Type B pancreatic cell (in vitro differentiated cells): Measurements from ENCODE around the gene SLC16A12. TPM values are rescaled to one million over a fixed set of nuclear protein-coding genes. Genes with fewer than 3 reads are reported as not detected.

ENCODE experiments used
- DNase-seq: peaks from one replicate; pipeline ENCODE4 v3.0.0; 2021; ENCODE audit warnings: mixed read lengths; ENCODE audit not compliant: unreplicated experiment; ENCODE audit errors: extremely low spot score
- H3K27ac Mint-ChIP-seq: 2 replicates; pipeline ENCODE4 v1.8.0; 2021; ENCODE audit warnings: mild to moderate bottlenecking, mixed read lengths
- H3K27me3 Mint-ChIP-seq: 2 replicates; pipeline ENCODE4 v1.8.0; 2021; ENCODE audit warnings: mixed read lengths
- H3K36me3 Mint-ChIP-seq: 2 replicates; pipeline ENCODE4 v1.8.0; 2021; ENCODE audit warnings: mixed read lengths
- H3K4me1 Mint-ChIP-seq: one replicate; pipeline ENCODE4 v1.8.0; 2021; ENCODE audit warnings: mixed read lengths; ENCODE audit not compliant: unreplicated experiment
- H3K4me3 Mint-ChIP-seq: 2 replicates; pipeline ENCODE4 v1.8.0; 2021; ENCODE audit warnings: mild to moderate bottlenecking, mixed read lengths
- H3K9me3 Mint-ChIP-seq: 2 replicates; pipeline ENCODE4 v1.8.0; 2021; ENCODE audit warnings: mixed read lengths
- CTCF ChIP-seq: fragments of 200-600 bp; sonication (generic); conservative IDR thresholded peaks from 2 replicates; pipeline ENCODE4 v1.5.0; 2021; ENCODE audit warnings: antibody characterized with exemption, mild to moderate bottlenecking
- total RNA-seq: library from RNA; stranded (reverse); gene quantifications from 2 replicates; pipeline ENCODE4 v1.2.1, GENCODE V29; 2021; ENCODE audit warnings: low replicate concordance

SLC16A12 gene
- total RNA-seq, 1 donor from 2014 or later = 3.7 TPM

- no peaks in the 10 kb centered on the region for H3K4me1 Mint-ChIP-seq
- DNase-seq = no peak
- no peaks in the 10 kb centered on the region for H3K36me3 Mint-ChIP-seq
- no peak for TF ChIP-seq CTCF
- no peak overlapping the region for H3K27ac Mint-ChIP-seq
- H3K4me3 Mint-ChIP-seq = no peak overlapping the region
- peaks cover 9% of the 10 kb centered on the region for H3K9me3 Mint-ChIP-seq
- no peaks in the 10 kb centered on the region for H3K27me3 Mint-ChIP-seq
Measured at GRCh38 chr10:89575031-89575430, 39.6 kb upstream of the SLC16A12 start.

GRCh38 chr10:89574368-89574767, 39.0 kb upstream of the SLC16A12 start:
- Mint-ChIP-seq H3K27ac (no peak overlapping the region), H3K9me3 (peaks cover 9% of the 10 kb centered on the region), H3K4me3 (no peak overlapping the region), H3K27me3 (no peaks in the 10 kb centered on the region), H3K4me1 (no peaks in the 10 kb centered on the region), H3K36me3 (no peaks in the 10 kb centered on the region)
- TF ChIP-seq CTCF = no peak
- DNase-seq = no peak

- peaks cover 9% of the 10 kb centered on the region for H3K4me1 Mint-ChIP-seq
- peaks cover 2% of the 10 kb centered on the region for H3K27me3 Mint-ChIP-seq
- H3K4me3 Mint-ChIP-seq = no peak overlapping the region
- TF ChIP-seq CTCF = no peak
- no peaks in the 10 kb centered on the region for H3K36me3 Mint-ChIP-seq
- H3K27ac Mint-ChIP-seq = no peak overlapping the region
- no peaks in the 10 kb centered on the region for H3K9me3 Mint-ChIP-seq
- no peak for DNase-seq
Measured at GRCh38 chr10:89567576-89568245, 32.3 kb upstream of the SLC16A12 start.

GRCh38 chr10:89566992-89567391, 31.6 kb upstream of the SLC16A12 start:
- Mint-ChIP-seq H3K4me1 (peaks cover 9% of the 10 kb centered on the region), H3K4me3 (no peak overlapping the region), H3K9me3 (no peaks in the 10 kb centered on the region), H3K27ac (no peak overlapping the region), H3K36me3 (no peaks in the 10 kb centered on the region), H3K27me3 (peaks cover 2% of the 10 kb centered on the region)
- no peak for TF ChIP-seq CTCF
- DNase-seq = no peak

GRCh38 chr10:89566095-89566950, 30.9 kb upstream of the SLC16A12 start:
- TF ChIP-seq CTCF = no peak
- Mint-ChIP-seq H3K27me3 (peaks cover 2% of the 10 kb centered on the region), H3K4me1 (peaks cover 9% of the 10 kb centered on the region), H3K27ac (no peak overlapping the region), H3K9me3 (no peaks in the 10 kb centered on the region), H3K36me3 (no peaks in the 10 kb centered on the region), H3K4me3 (no peak overlapping the region)
- DNase-seq = no peak
